ENCODE results near the gene ADNP.

DNA sequence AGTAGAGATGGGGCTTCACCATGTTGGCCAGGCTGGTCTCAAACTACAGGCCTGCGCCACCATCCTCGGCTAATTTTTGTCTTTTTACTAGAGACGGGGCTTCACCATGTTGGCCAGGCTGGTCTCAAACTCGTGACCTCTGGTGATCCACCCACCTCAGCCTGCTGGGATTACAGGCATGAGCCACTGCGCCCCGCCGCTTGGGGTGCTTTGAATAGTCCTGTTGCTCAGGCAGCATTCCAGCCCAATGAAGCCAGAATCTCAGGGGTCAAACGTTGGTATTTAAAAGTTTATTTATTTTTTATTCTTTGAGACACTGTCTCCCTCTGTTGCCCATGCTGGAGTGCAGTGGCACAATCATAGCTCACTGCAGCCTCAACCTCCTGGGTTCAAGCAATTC is 38.7 kb upstream of the ADNP start:
- TF ChIP-seq, protein P1, sequence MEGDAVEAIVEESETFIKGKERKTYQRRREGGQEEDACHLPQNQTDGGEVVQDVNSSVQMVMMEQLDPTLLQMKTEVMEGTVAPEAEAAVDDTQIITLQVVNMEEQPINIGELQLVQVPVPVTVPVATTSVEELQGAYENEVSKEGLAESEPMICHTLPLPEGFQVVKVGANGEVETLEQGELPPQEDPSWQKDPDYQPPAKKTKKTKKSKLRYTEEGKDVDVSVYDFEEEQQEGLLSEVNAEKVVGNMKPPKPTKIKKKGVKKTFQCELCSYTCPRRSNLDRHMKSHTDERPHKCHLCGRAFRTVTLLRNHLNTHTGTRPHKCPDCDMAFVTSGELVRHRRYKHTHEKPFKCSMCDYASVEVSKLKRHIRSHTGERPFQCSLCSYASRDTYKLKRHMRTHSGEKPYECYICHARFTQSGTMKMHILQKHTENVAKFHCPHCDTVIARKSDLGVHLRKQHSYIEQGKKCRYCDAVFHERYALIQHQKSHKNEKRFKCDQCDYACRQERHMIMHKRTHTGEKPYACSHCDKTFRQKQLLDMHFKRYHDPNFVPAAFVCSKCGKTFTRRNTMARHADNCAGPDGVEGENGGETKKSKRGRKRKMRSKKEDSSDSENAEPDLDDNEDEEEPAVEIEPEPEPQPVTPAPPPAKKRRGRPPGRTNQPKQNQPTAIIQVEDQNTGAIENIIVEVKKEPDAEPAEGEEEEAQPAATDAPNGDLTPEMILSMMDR (conservative IDR thresholded peaks at IDR 0.05; ENCODE audit: low read depth in 2 of 2): no peak
- TF ChIP-seq ZNF331 (CRISPR knock-in tag; IDR thresholded peaks at IDR 0.05; ENCODE audit: low read depth): no peak
